AG10803 (cell line): ENCODE measurements around the gene FGF5.
"Not testable (repeated sequence)": the region's sequence is repeated elsewhere in the genome, so short reads cannot be mapped to it uniquely, and the experiment has no call there.

Experiments
- DNase-seq: peaks from one replicate; pipeline ENCODE4 v3.0.0; 2010; ENCODE audit warnings: low read depth
- H3K4me3 ChIP-seq: 2 replicates; pipeline ENCODE4 v1.5.1; 2011; ENCODE audit warnings: mild to moderate bottlenecking, low read length, control low read depth
- CTCF ChIP-seq: conservative IDR thresholded peaks from 2 replicates; pipeline ENCODE4 v1.5.1; 2011; ENCODE audit warnings: mild to moderate bottlenecking, low read length, control low read depth, inconsistent platforms

Gene FGF5

GRCh38 chr4:80268936-80269335, 2.5 kb downstream of the FGF5 start:
- DNase-seq: no peak
- peak overlapping the region; percentile 78 for H3K4me3 ChIP-seq

GRCh38 chr4:80270321-80270720, 3.9 kb downstream of the FGF5 start:
- DNase-seq: no peak
- no peak for TF ChIP-seq CTCF
- H3K4me3 ChIP-seq: peak overlapping the region; percentile 78

More at GRCh38 chr4:80268936-80269335, 2.5 kb downstream of the FGF5 start:
- no peak for TF ChIP-seq CTCF

- TF ChIP-seq CTCF: no peak
- DNase-seq: no peak
- peak overlapping the region; percentile 19; the same call in 1 of the 2 replicates for H3K4me3 ChIP-seq
Measured at GRCh38 chr4:80270868-80271267, 4.4 kb downstream of the FGF5 start.

DNA sequence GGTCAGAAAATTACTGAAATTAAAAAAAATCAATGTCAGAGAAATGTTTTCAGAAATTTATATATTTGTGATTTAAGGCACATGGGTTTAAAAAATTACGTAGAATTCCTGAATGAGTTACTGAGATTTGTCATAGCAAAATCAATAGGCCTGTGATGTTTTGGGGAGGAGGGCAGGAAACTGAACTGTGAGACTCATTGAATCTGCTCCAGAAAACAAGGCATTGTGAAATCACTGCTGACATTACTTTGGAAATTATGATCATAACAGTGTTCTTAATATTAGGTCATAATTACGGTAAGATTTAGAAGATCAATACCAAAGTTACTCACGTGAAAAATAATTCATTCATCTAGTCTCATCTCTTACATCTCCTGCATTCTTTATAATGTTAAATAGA, 5.3 kb downstream of the FGF5 start:
- peak; percentile 44 for DNase-seq
- no peak for TF ChIP-seq CTCF
- no peak overlapping the region for H3K4me3 ChIP-seq

- no peak for DNase-seq
- H3K4me3 ChIP-seq: no peak overlapping the region
- TF ChIP-seq CTCF: no peak
Measured at GRCh38 chr4:80276931-80277330, 10.5 kb downstream of the FGF5 start.

GRCh38 chr4:80279751-80280150, 13.3 kb downstream of the FGF5 start:
- no peak for TF ChIP-seq CTCF
- DNase-seq: peak; percentile 54
- no peak overlapping the region for H3K4me3 ChIP-seq

GRCh38 chr4:80286451-80286850, 20.0 kb downstream of the FGF5 start:
- DNase-seq: no peak

DNA sequence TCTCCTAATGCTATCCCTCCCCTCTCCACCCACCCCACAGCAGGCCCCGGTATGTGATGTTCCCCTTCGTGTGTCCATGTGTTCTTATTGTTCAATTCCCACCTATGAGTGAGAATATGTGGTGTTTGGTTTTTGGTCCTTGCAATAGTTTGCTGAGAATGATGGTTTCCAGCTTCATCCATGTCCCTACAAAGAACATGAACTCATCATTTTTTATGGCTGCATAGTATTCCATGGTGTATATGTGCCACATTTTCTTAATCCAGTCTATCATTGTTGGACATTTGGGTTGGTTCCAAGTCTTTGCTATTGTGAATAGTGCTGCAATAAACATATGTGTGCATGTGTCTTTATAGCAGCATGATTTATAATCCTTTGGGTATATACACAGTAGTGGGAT, 24.2 kb downstream of the FGF5 start:
- H3K4me3 ChIP-seq, DNase-seq: not testable (repeated sequence)

More at GRCh38 chr4:80286451-80286850, 20.0 kb downstream of the FGF5 start:
- no peak for TF ChIP-seq CTCF
- H3K4me3 ChIP-seq: peak overlapping the region; percentile 4
